Kidney epithelial cell (primary cell): ENCODE measurements around the gene PPP1R27. TPM values are rescaled to one million over a fixed set of nuclear protein-coding genes. Genes with fewer than 3 reads are reported as not detected.

Experiments
- DNase-seq: peaks from one replicate; pipeline ENCODE4 v3.0.0-alpha.2; 2010; ENCODE audit warnings: low read depth
- H3K27me3 ChIP-seq: 2 replicates; pipeline ENCODE4 v1.6.0; 2011; ENCODE audit warnings: low read length; ENCODE audit not compliant: control insufficient read depth, insufficient read depth
- H3K36me3 ChIP-seq: 2 replicates; pipeline ENCODE4 v1.5.1; 2011; ENCODE audit warnings: low read length; ENCODE audit not compliant: control insufficient read depth, insufficient read depth
- H3K4me3 ChIP-seq: 2 replicates; pipeline ENCODE4 v1.5.1; 2011; ENCODE audit warnings: low read depth, mild to moderate bottlenecking, control low read depth, low read length
- CTCF ChIP-seq: IDR thresholded peaks from 2 replicates; pipeline ENCODE4 v1.5.1; 2011; ENCODE audit warnings: mild to moderate bottlenecking, moderate library complexity, low read length, control low read depth, inconsistent platforms; ENCODE audit not compliant: insufficient read depth, poor library complexity, severe bottlenecking
- total RNA-seq: library from RNA; depleted of rRNA; stranded (reverse); fragments of >200 nt; gene quantifications from 2 replicates; pipeline ENCODE4 v1.2.3, GENCODE V29; 2015

Gene PPP1R27
- total RNA-seq, 1 donor from 2014 or later = 0.38 TPM

- Histone ChIP-seq H3K27me3 (no peaks in the 10 kb centered on the region), H3K4me3 (no peak overlapping the region), H3K36me3 (peaks cover 2% of the 10 kb centered on the region)
- DNase-seq = no peak
- TF ChIP-seq CTCF = no peak
Observed at GRCh38 chr17:81849457-81849856, 14.6 kb upstream of the PPP1R27 start.

- Histone ChIP-seq H3K36me3 (no peaks in the 10 kb centered on the region), H3K4me3 (no peak overlapping the region), H3K27me3 (no peaks in the 10 kb centered on the region)
- DNase-seq = no peak
- TF ChIP-seq CTCF = no peak
Observed at GRCh38 chr17:81846743-81847689, 12.2 kb upstream of the PPP1R27 start.

- TF ChIP-seq CTCF = no peak
- Histone ChIP-seq H3K27me3 (no peaks in the 10 kb centered on the region), H3K36me3 (no peaks in the 10 kb centered on the region), H3K4me3 (no peak overlapping the region)
- DNase-seq = no peak
Observed at GRCh38 chr17:81845881-81846742, 11.3 kb upstream of the PPP1R27 start.

GRCh38 chr17:81845361-81845760, 10.5 kb upstream of the PPP1R27 start:
- no peak for TF ChIP-seq CTCF
- no peak overlapping the region for H3K4me3 ChIP-seq
- no peak for DNase-seq
- H3K27me3 ChIP-seq = no peaks in the 10 kb centered on the region
- no peaks in the 10 kb centered on the region for H3K36me3 ChIP-seq

- H3K4me3 ChIP-seq = no peak overlapping the region
- H3K36me3 ChIP-seq = no peaks in the 10 kb centered on the region
- no peak for TF ChIP-seq CTCF
- no peaks in the 10 kb centered on the region for H3K27me3 ChIP-seq
- no peak for DNase-seq
Observed at GRCh38 chr17:81844887-81845286, 10.0 kb upstream of the PPP1R27 start.
